Activated CD8-positive, alpha-beta memory T cell treated with anti-CD3 and anti-CD28 coated beads for 24 hours (primary cell): ENCODE measurements around the gene GRHL1.
"Not testable (repeated sequence)": the region's sequence is repeated elsewhere in the genome, so short reads cannot be mapped to it uniquely, and the experiment has no call there.

ENCODE experiments used
- DNase-seq: peaks from one replicate; pipeline ENCODE4 v3.0.0-alpha.2; 2020

The GRHL1 gene

DNA sequence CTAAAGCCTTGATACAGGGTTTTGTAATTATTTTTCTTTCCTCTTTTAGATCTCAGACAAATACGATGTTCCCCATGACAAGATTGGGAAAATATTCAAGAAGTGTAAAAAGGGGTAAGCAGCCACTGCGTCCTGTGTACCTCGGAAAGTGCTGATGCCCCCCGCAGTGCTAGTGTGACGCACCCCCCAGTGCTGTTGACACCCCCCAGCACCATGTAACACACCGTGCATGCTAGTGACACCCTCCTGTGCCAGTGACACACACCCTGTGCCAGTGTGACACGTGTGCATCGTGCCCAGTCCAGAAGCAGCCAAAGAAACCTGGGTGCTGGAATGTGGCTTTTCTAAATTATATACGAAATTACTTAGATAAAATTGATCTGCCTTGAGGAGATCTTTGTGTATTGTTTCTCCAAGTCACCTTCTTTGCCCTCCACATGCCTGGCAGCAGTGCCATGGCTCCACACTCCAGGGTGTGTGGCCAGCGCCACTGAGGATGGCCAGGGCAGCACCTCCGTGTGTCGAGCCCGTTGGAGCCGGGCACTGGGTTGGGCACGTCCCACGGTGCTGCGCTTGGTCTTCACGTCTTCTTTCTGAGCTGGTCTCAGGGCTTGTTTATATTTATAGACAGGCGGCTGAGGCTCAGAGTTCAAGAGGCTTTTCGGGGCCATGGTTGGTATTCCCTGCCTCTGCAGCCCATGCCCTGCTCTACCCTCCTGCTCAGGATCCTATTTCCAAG lies 47.6 kb downstream of the GRHL1 start:
- no peak for DNase-seq

DNA sequence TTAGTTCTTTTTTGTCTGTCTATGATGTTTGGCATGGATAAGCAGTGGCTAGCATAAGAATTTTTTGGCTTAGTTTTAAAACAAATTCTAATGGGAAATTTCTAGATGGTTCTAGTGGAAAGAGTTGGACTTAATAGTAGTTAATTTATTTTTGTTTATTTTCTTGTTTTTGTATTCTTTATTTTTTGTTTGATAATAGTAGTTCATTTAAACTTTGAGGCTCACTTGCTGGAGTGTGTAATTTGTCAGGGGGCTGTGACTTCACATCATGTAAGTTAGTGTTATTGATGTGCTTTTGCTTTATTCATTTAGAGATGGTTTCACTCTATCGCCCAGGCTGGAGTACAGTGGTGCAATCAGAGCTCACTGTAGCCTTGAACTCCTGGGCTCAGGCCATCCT lies 48.2 kb downstream of the GRHL1 start:
- DNase-seq, result no peak

DNA sequence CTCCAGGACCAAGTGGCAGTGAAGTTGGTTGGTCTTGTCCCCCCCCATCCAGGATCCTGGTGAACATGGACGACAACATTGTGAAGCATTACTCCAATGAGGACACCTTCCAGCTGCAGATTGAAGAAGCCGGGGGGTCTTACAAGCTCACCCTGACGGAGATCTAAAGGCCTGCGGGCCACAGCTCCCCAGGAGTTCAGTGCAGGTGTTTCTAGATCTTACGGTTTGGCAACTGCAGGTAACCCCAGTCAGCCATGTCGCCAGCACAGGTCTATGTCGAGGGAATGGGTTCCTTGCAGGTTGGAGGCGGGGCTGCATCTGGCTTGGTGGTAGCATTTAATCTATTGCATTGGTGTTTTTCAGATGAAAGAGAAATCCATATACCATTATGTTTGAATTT lies 49.0 kb downstream of the GRHL1 start:
- no peak for DNase-seq

DNA sequence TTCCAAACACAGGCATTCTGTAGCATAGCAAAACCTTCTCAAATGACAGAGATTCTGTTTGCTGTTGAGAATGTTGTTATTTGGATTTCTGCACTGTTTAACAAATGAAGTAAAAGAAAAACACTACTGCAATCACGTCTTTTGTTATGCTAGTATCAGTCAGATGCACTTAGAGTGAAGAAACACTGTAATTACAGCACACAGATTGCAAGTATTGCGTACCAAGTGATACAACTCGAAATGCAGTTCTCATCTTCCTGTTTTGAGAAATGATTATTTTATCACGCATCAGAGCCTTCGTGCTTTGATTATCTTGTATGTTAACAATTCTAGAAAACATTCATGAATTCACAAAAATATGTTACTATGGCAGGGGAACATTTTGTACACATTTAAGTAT lies 50.1 kb downstream of the GRHL1 start:
- DNase-seq, result no peak

DNA sequence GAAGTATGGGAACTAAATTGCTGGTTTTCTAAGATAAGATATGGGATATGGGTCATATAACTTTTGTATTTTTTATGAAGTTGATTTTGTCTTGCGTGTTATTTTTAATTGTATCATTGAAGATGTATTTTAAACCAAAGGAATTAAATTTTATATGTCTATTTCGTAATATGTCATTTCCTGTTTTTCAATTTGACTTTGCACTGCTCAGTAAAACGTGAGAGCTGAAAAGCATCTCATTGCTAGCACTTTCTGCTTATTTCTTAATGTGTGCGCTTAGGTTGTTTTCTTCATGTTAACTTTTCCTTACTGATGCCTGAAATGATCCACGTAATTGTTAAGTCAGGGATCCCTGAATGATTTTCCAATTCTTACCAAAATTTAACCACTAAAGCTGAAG lies 50.6 kb downstream of the GRHL1 start:
- no peak for DNase-seq

DNA sequence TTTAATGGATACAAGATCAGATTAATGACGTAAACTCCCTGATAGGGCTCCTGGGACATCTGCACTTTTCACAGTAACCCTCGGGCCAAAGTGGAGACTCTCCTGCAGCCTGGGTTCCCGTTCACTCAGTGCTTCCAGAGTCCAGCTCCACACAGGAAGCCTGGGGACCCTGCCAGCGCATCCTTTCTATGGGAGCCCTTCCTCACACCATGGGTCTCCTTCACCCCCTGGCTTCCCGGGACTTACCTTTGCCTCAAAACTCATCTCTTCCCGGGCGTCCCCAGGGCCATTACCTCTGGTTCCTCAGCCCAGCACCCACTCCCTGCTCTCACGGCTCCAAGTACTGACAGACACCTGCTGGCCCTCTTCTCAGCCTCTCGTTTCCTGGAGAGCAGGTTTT lies 51.2 kb downstream of the GRHL1 start:
- DNase-seq, result no peak

DNA sequence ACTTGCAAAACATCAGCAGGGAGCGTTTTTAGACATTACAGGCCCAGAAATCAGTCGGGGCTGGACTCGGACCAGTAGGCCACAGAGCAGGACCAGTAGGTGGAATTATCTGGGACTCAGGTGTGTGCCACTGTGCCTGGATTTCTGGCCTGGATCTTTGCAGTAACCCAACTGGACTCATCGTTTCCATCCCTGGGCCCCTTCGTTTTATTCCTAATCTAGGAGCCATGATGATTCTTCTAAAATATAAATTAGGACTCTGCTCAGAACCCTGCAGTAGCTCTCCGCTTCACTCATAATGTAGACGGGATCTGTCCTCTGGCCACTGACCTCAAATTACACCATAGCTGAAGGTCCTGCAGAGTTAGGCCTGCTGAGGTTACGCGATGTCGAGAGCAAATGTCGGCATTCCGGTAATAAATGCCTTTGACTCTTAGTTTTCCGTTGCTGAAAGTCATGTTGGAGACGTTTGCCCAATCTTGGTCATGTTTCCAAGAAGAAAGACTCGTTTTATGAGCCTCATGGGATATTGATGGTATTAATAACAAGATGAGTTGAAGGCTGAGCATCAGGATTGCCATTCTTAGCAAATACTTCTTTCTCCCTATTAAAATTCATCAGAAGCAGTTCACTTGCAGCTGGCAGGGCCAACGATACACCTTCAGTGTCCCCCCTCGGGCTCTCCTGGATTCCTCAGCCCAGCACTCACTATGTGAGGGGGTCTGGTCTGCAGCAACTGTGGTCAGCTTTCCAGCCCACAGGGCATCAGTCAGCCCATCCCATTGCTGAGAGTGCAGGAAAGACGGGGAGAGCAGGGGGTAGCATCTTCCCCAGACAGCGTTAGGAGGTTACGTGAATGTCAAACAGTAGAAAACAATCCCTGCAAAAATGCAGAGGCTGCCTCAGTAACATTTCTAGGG lies 52.0 kb downstream of the GRHL1 start:
- no peak for DNase-seq

DNA sequence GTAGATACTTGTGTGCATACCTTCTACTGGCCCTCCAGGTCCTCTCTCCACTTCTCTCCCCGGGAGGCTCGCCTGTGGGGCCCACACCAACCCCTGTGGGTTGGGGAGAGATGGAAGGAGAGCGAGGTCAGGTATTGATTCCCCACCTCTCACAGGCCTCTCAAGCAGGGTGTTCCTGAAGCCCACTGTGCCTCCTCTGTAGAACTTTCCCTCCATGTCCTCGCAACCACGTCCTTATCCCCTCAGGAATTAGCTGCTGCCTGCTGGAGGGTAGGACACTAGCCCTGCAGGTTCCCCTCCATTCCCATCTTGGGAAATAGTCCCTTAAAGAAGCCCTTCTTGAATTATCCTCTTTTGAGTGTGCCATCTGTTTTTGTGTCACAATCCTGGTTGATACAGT lies 52.9 kb downstream of the GRHL1 start:
- no peak for DNase-seq

DNA sequence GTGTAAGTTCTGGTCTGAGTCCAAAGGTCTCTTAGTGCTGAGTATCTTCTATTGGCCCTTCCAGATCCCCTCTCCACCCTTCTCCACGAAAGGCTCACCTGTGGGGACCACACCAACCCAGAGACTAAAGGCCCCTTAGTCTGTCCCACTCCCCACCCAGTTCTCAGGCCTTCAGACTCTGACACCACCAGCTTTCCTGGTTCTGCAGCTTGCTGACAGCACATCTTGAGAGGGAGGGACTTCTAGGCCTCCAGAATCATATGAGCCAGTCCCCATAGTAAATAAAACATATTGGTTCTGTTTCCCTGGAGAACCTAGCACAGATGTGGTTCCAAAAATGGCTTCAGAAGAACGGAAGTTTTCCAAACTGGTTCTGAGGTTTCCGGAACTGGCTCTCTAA lies 53.3 kb downstream of the GRHL1 start:
- no peak for DNase-seq

DNA sequence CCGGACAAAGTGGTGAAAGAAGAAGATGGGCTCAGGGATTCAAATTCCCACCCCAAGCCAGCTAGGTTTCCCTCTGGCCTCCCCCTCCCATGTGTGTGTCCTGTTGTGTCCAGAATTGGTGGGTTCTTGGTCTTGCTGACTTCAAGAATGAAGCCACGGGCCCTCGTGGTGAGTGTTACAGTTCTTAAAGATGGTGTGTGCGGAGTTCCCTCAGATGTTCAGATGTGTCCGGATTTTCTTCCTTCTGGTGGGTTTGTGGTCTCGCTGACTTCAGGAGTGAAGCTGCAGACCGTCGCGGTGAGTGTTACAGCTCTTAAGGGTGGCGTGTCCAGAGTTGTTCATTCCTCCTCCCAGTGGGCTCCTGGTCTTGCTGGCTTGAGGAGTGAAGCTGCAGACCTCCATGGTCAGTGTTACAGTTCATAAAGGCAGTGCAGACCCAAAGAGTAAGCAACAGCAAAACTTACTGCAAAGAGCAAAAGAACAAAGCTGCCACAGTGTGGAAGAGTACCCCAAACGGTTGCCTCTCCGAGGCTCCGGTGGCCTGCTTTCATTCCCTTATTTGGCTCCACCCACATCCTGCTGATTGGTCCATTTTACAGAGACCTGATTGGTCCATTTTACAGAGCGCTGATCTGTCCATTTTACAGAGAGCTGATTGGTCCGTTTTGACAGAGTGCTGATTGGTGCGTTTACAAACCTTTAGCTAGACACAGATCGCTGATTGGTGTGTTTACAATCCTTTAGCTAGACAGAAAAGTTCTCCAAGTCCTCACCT lies 54.2 kb downstream of the GRHL1 start:
- DNase-seq, result no peak

DNA sequence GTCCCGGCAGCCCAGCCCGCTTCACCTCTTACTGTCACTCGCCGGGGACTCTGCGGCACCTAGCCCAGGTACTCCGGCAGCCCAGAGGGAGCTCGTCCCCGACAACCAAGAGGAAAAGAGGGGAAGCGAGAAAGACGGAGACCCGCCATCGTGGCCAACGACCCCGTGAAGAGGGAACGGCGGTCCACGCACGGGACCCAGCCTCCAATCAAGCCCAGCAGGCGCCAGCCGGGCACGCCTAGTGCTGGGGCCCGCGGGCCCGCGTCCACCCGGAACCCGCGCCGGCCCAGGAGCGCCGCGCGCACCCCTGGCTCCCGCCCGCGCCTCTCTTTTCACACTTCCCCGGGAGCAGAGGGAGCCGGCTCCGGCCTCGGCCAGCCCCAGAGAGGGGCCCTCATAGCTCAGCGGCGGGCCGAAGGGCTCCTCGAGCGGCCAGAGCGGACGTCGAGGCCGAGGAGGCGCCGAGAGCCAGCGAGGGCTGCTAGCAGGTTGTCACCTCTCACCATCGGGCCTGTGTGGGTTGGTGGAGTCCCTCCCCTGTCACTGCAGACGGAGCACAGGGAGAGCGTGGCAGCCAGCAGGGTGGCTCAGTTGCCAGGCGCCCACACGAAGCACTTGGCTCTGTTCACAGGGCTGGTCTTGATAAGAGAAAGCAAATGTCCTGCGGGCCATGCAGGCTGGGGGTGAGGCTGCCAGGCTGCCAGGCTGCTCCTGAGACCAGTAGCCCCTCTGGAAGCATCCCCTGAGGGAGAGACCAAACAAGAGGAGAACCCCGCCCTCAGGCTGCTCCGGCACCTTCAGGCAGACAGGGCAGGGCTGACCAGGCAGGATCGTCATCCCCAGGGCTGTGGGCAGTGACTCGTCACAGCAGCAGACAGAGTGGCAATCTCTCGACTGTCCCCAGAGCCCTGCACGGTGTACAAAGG lies 55.0 kb downstream of the GRHL1 start:
- DNase-seq, result no peak

DNA sequence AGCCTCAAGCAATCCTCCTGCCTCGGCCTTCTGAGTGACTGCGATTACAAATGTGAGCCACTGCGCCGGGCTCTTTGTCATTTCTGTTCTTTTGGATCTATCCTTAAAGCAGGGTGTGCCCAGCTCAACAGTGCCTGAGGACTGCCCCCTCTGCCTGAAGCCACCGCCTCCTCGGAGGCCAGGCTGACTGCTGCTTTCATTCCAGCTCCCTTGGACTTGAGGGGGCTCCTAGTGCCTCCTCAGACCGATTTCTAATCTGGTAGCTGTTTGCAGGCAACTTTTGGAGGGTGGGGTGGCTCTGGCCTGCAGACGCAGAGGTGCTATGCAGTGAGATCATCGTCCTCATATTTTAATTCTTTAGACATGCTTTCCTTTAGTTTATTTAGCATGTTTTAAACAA lies 55.9 kb downstream of the GRHL1 start:
- DNase-seq, result no peak

DNA sequence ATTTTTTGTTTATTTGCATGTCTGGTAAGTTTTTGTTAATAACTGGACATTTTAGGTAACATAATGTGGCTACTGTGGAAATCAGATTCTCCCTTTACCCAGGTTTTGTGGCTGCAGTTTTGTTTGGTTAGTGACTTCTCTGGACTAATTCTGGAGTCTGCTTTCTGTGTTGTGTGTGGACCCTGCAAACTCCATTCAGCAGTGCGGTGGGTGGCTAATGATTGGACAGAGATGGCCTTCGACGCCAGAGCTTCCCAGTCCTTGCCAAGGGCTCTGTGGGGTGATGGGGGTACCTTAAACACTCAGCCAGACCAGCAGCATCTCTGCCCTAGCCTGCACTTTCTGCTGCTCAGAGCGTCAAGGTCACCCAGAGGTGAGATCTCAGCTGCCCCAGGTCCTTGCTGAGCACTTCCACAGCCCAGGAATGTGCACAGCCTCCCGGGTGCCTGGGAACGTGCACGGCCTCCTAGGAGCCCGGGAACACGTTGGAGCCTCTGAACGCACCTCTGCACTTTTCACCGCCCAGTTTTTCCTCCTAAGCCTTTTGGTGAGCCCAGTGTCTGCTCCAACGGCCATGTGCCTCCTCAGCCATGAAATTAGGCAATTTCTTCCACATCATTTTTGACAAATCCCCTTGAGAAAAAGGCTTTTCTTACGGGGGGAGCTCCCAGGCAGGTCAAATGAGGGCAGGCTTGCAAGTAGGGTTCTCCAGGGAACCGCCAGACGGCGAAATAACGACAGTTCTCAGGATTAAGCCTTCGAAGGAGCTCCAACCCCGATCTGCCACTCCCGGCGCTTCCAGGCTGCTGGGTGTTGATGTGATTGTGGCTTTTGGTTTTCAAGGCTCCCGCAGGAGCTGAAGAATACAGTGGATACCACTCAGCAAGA lies 56.7 kb downstream of the GRHL1 start:
- no peak for DNase-seq

DNA sequence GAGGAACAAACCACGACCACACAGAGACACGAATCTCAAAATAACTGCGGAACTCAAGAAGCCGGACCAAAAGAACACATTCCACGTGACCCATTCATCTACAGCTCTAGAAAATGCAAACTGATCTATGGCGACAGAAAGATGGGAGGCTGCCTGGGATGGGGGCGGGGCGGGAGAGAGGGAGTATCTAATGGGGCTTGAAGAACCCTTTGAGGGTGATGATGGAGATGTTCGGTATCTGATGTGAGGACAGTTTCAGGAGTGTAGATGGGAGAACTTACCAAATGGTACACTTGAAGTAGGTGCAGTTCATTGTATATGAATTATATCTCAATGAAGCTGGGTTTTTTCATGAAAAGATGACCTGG lies 57.3 kb downstream of the GRHL1 start:
- no peak for DNase-seq

DNA sequence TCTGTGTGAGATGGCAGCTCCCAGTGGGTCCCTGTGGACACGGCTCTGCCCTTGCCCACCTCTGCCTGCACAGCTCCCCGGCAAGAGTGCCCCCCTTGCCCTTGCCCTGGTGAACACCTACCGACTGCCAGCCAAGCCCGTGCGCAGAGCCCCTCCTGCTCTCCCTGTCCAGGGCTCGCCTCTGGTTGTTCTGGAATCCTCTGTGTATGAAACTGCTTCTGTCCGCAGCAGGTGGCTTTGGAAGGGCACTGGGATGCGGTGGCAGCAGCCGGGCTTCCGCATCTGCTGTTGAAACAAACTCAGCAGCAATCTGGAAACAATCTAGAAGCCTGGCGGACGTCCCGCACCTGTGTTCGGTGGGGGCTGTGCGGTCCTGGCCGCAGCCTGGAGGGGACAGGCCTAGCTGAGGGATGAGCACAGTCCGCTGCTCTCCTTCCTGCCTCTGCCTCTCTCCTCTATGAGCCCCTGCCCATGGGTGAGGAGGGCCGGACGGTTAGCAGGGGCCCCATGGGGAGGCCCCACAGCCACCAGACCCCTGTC lies 57.8 kb downstream of the GRHL1 start:
- DNase-seq, result no peak

DNA sequence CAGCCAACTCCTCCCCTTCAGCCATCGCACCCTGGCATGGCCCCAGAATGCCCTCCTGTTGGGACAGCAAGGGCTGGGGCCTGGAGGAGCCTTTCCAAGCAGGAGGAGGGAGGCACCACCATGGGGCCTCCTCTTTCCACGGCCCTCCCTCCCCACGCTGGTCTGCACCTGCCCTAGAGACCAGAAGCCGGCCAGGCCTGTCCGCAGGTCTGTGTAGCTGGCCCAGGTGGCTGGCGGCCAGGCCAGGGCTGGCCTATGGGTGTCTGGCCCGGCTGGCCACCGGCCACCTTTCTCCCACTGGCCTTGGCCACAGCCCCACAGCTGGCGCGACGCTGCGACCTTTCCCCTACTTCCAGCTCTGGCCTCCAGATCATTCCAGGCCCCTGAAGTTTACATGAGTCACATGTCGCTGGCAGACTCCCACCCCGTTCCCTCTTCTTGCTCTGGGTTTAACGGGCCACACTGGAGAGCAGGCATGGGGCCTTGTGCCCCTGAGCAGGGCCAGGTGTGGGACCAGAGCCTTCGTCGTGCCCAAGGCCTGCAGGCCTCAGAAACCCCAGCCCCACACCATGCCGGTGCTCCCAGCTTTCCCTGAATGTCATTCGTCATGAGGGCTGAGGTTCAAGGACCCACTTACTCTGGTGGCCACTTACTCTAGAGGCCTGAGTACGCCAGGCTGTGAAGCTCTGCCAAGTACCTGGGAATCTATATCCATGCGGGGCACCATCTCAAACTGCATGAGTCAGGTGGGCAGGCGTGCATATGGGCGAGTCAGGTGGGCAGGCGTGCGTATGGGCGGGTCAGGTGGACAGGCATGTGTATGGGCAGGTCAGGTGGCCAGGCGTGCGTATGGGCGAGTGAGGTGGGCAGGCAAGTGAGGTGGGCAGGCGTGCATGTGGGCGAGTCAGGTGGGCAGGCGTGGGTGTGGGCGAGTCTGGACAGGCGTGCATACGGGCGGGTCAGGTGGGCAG lies 58.6 kb downstream of the GRHL1 start:
- DNase-seq, result no peak

DNA sequence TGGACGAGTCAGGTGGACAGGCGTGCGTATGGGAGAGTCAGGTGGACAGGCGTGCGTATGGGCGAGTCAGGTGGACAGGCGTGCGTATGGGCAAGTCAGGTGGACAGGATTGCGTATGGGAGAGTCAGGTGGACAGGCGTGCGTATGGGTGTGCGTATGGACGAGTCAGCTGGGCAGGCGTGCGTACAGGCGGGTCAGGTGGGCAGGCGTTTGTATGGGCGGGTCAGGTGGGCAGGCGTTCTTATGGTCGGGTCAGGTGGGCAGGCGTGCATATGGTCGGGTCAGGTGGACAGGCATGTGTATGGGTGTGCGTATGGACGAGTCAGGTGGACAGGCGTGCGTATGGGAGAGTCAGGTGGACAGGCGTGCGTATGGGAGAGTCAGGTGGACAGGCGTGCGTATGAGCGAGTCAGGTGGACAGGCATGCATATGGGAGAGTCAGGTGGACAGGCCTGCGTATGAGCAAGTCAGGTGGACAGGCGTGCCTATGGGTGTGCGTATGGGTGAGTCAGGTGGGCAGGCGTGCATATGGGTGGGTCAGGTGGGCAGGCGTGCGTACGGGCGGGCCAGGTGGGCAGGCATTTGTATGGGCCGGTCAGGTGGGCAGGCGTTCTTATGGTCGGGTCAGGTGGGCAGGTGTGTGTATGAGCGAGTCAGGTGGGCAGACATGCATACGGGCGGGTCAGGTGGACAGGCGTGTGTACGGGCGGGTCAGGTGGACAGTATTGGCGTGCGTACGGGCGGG lies 59.5 kb downstream of the GRHL1 start:
- DNase-seq, result not testable (repeated sequence)

DNA sequence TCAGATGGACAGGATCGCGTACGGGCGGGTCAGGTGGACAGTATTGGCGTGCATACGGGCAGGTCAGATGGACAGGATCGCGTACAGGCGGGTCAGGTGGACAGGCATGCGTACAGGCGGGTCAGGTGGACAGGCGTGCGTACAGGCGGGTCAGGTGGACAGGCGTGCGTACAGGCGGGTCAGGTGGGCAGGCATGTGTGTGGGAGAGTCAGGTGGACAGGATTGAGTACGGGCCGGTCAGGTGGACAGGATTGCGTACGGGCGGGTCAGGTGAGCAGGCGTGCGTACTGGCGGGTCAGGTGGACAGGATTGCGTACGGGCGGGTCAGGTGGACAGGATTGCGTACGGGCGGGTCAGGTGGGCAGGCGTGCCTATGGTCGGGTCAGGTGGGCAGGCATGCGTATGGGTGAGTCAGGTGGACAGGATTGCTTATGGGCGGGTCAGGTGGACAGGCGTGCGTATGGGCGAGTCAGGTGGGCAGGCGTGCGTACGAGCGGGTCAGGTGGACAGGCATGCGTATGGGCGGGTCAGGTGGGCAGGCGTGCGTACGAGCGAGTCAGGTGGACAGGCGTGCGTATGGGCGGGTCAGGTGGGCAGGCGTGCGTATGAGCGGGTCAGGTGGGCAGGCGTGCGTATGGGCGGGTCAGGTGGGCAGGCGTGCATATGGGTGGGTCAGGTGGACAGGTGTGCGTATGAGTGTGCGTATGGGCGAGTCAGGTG lies 60.3 kb downstream of the GRHL1 start:
- DNase-seq, result not testable (repeated sequence)
